GM12878 (cell line): ENCODE measurements around the gene SPRY4. TPM values are rescaled to one million over a fixed set of nuclear protein-coding genes. Genes with fewer than 3 reads are reported as not detected.

Source experiments
- ATAC-seq: fragments of 200-7000 bp; cut with Tn5 transposase; 3 replicates; pipeline ENCODE4 v1.9.1; 2020; ENCODE audit warnings: mild to moderate bottlenecking, moderate library complexity
- BruUV-seq: library from RNA; stranded (reverse); fragments of 400-500 nt; replicated peaks from 2 replicates; lab custom pipeline; 2021; lab: Mats Ljungman, UMichigan
- CTCF ChIA-PET: fragments of 300-600 bp; sonication (Branson Sonifier 250); formaldehyde crosslinking; extraction: SDS; loops from one replicate; lab custom pipeline; 2021; ENCODE audit warnings: inconsistent platforms; lab: Yijun Ruan, JAX
- POLR2A ChIA-PET: fragments of 350-600 bp; formaldehyde crosslinking; extraction: SDS; loops from one replicate; lab custom pipeline; 2021; ENCODE audit warnings: inconsistent platforms; lab: Charles Lee
- RAD21 ChIA-PET: fragments of 300-600 bp; sonication (Branson Sonifier 250); formaldehyde crosslinking; loops from one replicate; lab custom pipeline; 2023; ENCODE audit warnings: antibody characterized with exemption; ENCODE audit not compliant: unreplicated experiment; lab: Charles Lee
- SMC1A ChIA-PET: fragments of 300-600 bp; sonication (Branson Sonifier 250); formaldehyde crosslinking; loops from one replicate; lab custom pipeline; 2023; ENCODE audit not compliant: unreplicated experiment, uncharacterized antibody; lab: Charles Lee
- DNase-seq: peaks from one replicate; pipeline ENCODE4 v3.0.0-alpha.2; 2011; ENCODE audit warnings: low read depth, low spot score
- FAIRE-seq: peaks from 3 replicates; lab custom pipeline; 2011; peaks lifted over from hg19 to GRCh38; lab: Jason Lieb, UNC
- H2AFZ ChIP-seq: 2 replicates; pipeline ENCODE4 v1.6.0; 2011; ENCODE audit warnings: low read depth, low read length, control low read depth; ENCODE audit not compliant: control insufficient read depth
- H3K27ac ChIP-seq: 2 replicates; pipeline ENCODE4 v1.5.1; 2011; ENCODE audit warnings: control low read depth; ENCODE audit not compliant: control insufficient read depth, insufficient read depth
- H3K27me3 ChIP-seq, 2 experiments: replicated peaks in 1 of 2; 2 replicates each; pipeline versions ENCODE4 v1.6.0 to v1.6.1; 2011; ENCODE audit warnings: low read length in 1 of 2; ENCODE audit not compliant: control insufficient read depth in 2 of 2, insufficient read depth in 2 of 2
- H3K36me3 ChIP-seq, 2 experiments: 2 replicates each; pipeline ENCODE4 v1.5.1; 2011; ENCODE audit warnings: low read length in 1 of 2; ENCODE audit not compliant: control insufficient read depth in 2 of 2, insufficient read depth in 2 of 2
- H3K4me1 ChIP-seq: 2 replicates; pipeline ENCODE4 v1.6.1; 2011; ENCODE audit warnings: mild to moderate bottlenecking, low read length, moderate library complexity, mixed read lengths; ENCODE audit not compliant: control insufficient read depth, insufficient read depth
- H3K4me2 ChIP-seq: 2 replicates; pipeline ENCODE4 v1.6.0; 2011; ENCODE audit warnings: control low read depth; ENCODE audit not compliant: control insufficient read depth, insufficient read depth
- H3K4me3 ChIP-seq: fragments of 200-600 bp; sonication (generic); 2 replicates; pipeline ENCODE4 v1.5.1; 2016
- H3K79me2 ChIP-seq: 2 replicates; pipeline ENCODE4 v1.6.0; 2011; ENCODE audit warnings: low read length; ENCODE audit not compliant: control insufficient read depth, insufficient read depth
- H3K9ac ChIP-seq: 2 replicates; pipeline ENCODE4 v1.8.0; 2011; ENCODE audit warnings: low read length, control low read depth, mixed read lengths; ENCODE audit not compliant: control insufficient read depth, insufficient read depth
- H3K9me3 ChIP-seq: replicated peaks from 3 replicates; pipeline ENCODE4 v1.5.1; 2011; ENCODE audit warnings: mild to moderate bottlenecking, low read length; ENCODE audit not compliant: control insufficient read depth, insufficient read depth
- H4K20me1 ChIP-seq: 2 replicates; pipeline ENCODE4 v1.6.0; 2011; ENCODE audit not compliant: control insufficient read depth, insufficient read depth
- BCL11A ChIP-seq: IDR thresholded peaks from 2 replicates; pipeline ENCODE4 v1.6.1; 2011; ENCODE audit warnings: low read depth, low read length
- CBX3 ChIP-seq: fragments of 200-600 bp; sonication (generic); IDR thresholded peaks from 2 replicates; pipeline ENCODE4 v1.6.1; 2016; ENCODE audit warnings: low read depth, borderline replicate concordance
- CEBPB ChIP-seq, 2 experiments: fragments of 150-350 bp in 1 of 2; IDR thresholded peaks; 2 replicates each; pipeline ENCODE4 v1.6.1; 2012 to 2014; ENCODE audit warnings: low read depth in 2 of 2, low read length in 2 of 2, borderline replicate concordance in 1 of 2, inconsistent platforms in 1 of 2
- E2F4 ChIP-seq: IDR thresholded peaks from 2 replicates; pipeline ENCODE4 v1.6.1; 2012; ENCODE audit warnings: low read depth, low read length, improper control_type of control experiment
- E2F8 ChIP-seq: fragments of 450-650 bp; IDR thresholded peaks from 2 replicates; pipeline ENCODE4 v1.6.1; 2018; ENCODE audit warnings: mild to moderate bottlenecking, low read depth, moderate library complexity; ENCODE audit not compliant: partially characterized antibody
- E4F1 ChIP-seq: fragments of 450-650 bp; IDR thresholded peaks from 2 replicates; pipeline ENCODE4 v1.6.1; 2018; ENCODE audit warnings: borderline replicate concordance, mild to moderate bottlenecking; ENCODE audit not compliant: partially characterized antibody
- EGR1 ChIP-seq, 2 experiments: IDR thresholded peaks; 1 replicate in 1 of 2; 2 replicates in 1 of 2; pipeline ENCODE4 v1.6.1; 2011 to 2012; ENCODE audit warnings: low read depth in 2 of 2, low read length in 2 of 2, borderline replicate concordance in 1 of 2, mild to moderate bottlenecking in 1 of 2, moderate library complexity in 1 of 2
- EP300 ChIP-seq, 2 experiments: fragments of 150-350 bp in 1 of 2; IDR thresholded peaks; 2 replicates each; pipeline ENCODE4 v1.6.1; 2011 to 2012; ENCODE audit warnings: low read depth in 2 of 2, low read length in 2 of 2, borderline replicate concordance in 1 of 2, improper control_type of control experiment in 1 of 2, inconsistent platforms in 1 of 2; ENCODE audit not compliant: control insufficient read depth in 1 of 2
- HSF1 ChIP-seq: fragments of 150-350 bp; IDR thresholded peaks from 2 replicates; pipeline ENCODE4 v1.6.1; 2014; ENCODE audit warnings: mild to moderate bottlenecking, low read depth, low read length
- NR2F1 ChIP-seq: fragments of 450-650 bp; conservative IDR thresholded peaks from 2 replicates; pipeline ENCODE4 v1.6.1; 2017; ENCODE audit warnings: mild to moderate bottlenecking
- TARDBP ChIP-seq: IDR thresholded peaks from 2 replicates; pipeline ENCODE4 v1.6.1; 2016; ENCODE audit warnings: borderline replicate concordance
- USF2 ChIP-seq: IDR thresholded peaks from 2 replicates; pipeline ENCODE4 v1.6.1; 2011; ENCODE audit warnings: low read depth, low read length, improper control_type of control experiment, borderline replicate concordance
- WGBS: methylation state at CpG from one replicate; pipeline ENCODE4 v1.1.6; 2016; ENCODE audit warnings: low lambda C conversion rate; ENCODE audit not compliant: insufficient replicate concordance, insufficient coverage; ENCODE audit errors: missing lambda C conversion rate; 5-methylcytosine and 5-hydroxymethylcytosine counted together
- in situ Hi-C: fragments of 300-500 bp; cut with MboI; formaldehyde crosslinking; loops from 9 replicates; pipeline ENCODE4 v1.14.3; 2018; ENCODE audit warnings: mixed read lengths
- intact Hi-C: fragments of 100-400 bp; cut with micrococcal nuclease; formaldehyde crosslinking; loops from one replicate; pipeline ENCODE4 v1.14.2; 2022; ENCODE audit not compliant: unreplicated experiment
- polyA plus RNA-seq, 11 experiments: library from polyadenylated mRNA; depleted of rRNA in 4 of 11; unstranded in 6 of 11; stranded (reverse) in 5 of 11; fragments of >200 nt; fragmentation: Nextera tagmentation in 4 of 11; fragmentation: Illumina TruSeq in 1 of 11; extraction: Ambion mirVana in 4 of 11; extraction: Trizol in 1 of 11; gene quantifications; 1 replicate in 1 of 11; 2 replicates in 10 of 11; pipeline versions ENCODE4 v1.2.1 to v1.2.3, GENCODE V29; 2011 to 2016; ENCODE audit warnings: inconsistent platforms in 2 of 11, missing spikeins in 2 of 11, low read depth in 1 of 11
- total RNA-seq, 4 experiments: library from RNA; depleted of rRNA in 3 of 4; stranded (reverse); fragments of >200 nt in 3 of 4; fragmentation: Illumina TruSeq in 1 of 4; extraction: Trizol in 1 of 4; gene quantifications; 2 replicates each; pipeline versions ENCODE4 v1.2.1 to v1.2.3, GENCODE V29; 2013 to 2021

The SPRY4 gene
- total and polyA plus RNA-seq, 10 of the 15 experiments (the other 5 are each of a cell fraction or from before 2014, with no cell fraction given) = 0.04 to 1.4 (median 0.18) TPM; not detected in 1

GRCh38 chr5:142317173-142317572 is 7.6 kb downstream of the SPRY4 start (continued):
- no peak for TF ChIP-seq E4F1

GRCh38 chr5:142316681-142317080 is 8.1 kb downstream of the SPRY4 start:
- FAIRE-seq (no peak), DNase-seq (no peak), ATAC-seq (no peak)
- Histone ChIP-seq H4K20me1 (no peaks in the 10 kb centered on the region), H3K36me3 (no peaks in the 10 kb centered on the region; a peak in 1 of 4 replicates), H3K27me3 (no peaks in the 10 kb centered on the region), H3K4me2 (peak overlapping the region; percentile 48), H3K27ac (peak overlapping the region; percentile 52; the same call in 1 of the 2 replicates), H2AFZ (no peak overlapping the region), H3K4me3 (no peak overlapping the region), H3K9ac (no peak overlapping the region), H3K4me1 (peaks cover 19% of the 10 kb centered on the region), H3K9me3 (no peaks in the 10 kb centered on the region), H3K79me2 (peaks cover 5% of the 10 kb centered on the region)
- intact Hi-C loops = loop anchor here (5.0 kb wide), 1 partner anchor 231 kb away; no protein-coding TSS in a partner anchor
- ChIA-PET POLR2A (interaction anchor here (0.9 kb wide), 1 partner anchor 9 kb away, joined by 3 read pairs; no protein-coding TSS in a partner anchor), CTCF (interaction anchor here (0.6 kb wide), 1 partner anchor 13 kb away, joined by 3 read pairs; no protein-coding TSS in a partner anchor), SMC1A (no interaction called here), RAD21 (interaction anchor here (1.1 kb wide), 1 partner anchor 10 kb away, joined by 4 read pairs; no protein-coding TSS in a partner anchor)
- 57% methylated on average over 6 of the region's 6 CpGs for WGBS
- in situ Hi-C loops = no loop called here
- BruUV-seq = no TSS peak
- TF ChIP-seq E2F8 = no peak
- TF ChIP-seq CBX3 = no peak
- TF ChIP-seq EGR1 (IDR thresholded peaks at IDR 0.05; ENCODE audit: borderline replicate concordance in 1 of 2, low read depth in 2 of 2, low read length in 2 of 2) = no peak
- no peak for TF ChIP-seq USF2
- TF ChIP-seq E2F4 = no peak
- TF ChIP-seq HSF1 = no peak
- TF ChIP-seq BCL11A = no peak
- TF ChIP-seq EP300 (IDR thresholded peaks at IDR 0.05; ENCODE audit: borderline replicate concordance in 1 of 2, control insufficient read depth in 1 of 2, low read depth in 2 of 2, low read length in 2 of 2) = no peak
- TF ChIP-seq TARDBP = no peak
- TF ChIP-seq NR2F1 = no peak
- TF ChIP-seq CEBPB (IDR thresholded peaks at IDR 0.05; ENCODE audit: borderline replicate concordance in 1 of 2, low read depth in 2 of 2, low read length in 2 of 2) = no peak
